ENCODE data around the gene CBX5. TPM values are rescaled to one million over a fixed set of nuclear protein-coding genes. Genes with fewer than 3 reads are reported as not detected.
A peak's percentile ranks its signal among the peaks of the same experiment; 100 is the strongest.
"Not testable (repeated sequence)": the region's sequence is repeated elsewhere in the genome, so short reads cannot be mapped to it uniquely, and the experiment has no call there.

CBX5 gene
- total RNA-seq, 1 donor from 2014 or later = 271 TPM

DNA sequence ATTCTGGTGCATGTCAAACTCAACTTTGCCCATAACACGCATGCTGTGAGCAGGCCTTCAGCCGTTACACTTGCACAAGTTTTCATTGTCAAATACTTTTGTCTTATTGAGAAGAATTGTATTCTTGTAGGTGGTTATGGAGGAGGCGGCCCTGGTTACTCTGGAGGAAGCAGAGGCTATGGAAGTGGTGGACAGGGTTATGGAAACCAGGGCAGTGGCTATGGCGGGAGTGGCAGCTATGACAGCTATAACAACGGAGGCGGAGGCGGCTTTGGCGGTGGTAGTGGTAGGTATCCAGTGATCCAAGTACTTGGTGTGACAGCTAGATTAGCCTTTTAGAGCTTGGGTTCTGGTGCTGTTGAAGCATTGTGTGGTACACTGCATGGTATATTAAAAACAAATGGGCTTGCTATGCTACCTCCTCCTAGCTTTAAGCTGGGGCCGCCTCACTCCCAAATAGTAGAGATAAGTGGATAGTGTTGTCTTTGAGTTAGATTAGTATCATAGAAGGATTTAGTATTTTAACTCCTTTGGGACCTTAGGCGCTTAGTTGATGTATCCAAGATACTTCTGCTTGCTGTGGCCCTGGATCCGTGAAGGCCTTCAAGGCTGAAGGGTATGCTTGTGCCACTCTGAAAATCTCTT, 3.1 kb upstream of the CBX5 start:
- TF ChIP-seq, protein P1, sequence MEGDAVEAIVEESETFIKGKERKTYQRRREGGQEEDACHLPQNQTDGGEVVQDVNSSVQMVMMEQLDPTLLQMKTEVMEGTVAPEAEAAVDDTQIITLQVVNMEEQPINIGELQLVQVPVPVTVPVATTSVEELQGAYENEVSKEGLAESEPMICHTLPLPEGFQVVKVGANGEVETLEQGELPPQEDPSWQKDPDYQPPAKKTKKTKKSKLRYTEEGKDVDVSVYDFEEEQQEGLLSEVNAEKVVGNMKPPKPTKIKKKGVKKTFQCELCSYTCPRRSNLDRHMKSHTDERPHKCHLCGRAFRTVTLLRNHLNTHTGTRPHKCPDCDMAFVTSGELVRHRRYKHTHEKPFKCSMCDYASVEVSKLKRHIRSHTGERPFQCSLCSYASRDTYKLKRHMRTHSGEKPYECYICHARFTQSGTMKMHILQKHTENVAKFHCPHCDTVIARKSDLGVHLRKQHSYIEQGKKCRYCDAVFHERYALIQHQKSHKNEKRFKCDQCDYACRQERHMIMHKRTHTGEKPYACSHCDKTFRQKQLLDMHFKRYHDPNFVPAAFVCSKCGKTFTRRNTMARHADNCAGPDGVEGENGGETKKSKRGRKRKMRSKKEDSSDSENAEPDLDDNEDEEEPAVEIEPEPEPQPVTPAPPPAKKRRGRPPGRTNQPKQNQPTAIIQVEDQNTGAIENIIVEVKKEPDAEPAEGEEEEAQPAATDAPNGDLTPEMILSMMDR (IDR thresholded peaks at IDR 0.05; ENCODE audit: unreplicated experiment) = no peak
- Mint-ChIP-seq H3K4me3 (ENCODE audit: low read depth) (no peak overlapping the region), H3K9me3 (ENCODE audit: low read depth) (no peaks in the 10 kb centered on the region), H3K4me1 (ENCODE audit: low read depth) (peaks cover 65% of the 10 kb centered on the region), H3K27ac (no peak overlapping the region), H3K27me3 (no peaks in the 10 kb centered on the region), H3K36me3 (ENCODE audit: insufficient read depth) (peaks cover 49% of the 10 kb centered on the region)
- no peak for DNase-seq (ENCODE audit: low spot score, unreplicated experiment)

DNA sequence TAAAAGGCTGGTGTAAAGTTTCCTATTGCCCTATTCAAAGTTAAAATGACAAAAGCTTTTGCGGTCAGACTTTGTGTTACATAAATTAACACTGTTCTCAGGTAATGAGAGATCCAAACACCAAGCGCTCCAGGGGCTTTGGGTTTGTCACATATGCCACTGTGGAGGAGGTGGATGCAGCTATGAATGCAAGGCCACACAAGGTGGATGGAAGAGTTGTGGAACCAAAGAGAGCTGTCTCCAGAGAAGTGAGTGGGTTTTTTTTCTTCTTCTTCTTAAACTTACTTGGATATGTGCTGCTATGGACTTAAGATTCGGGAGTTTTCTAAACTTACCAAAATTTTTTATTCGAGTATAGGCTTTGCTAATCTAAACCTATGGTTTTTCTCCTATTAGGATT, 1.8 kb upstream of the CBX5 start:
- not testable (repeated sequence) for H3K4me3 Mint-ChIP-seq (ENCODE audit: low read depth); DNase-seq (ENCODE audit: low spot score, unreplicated experiment); H3K9me3 Mint-ChIP-seq (ENCODE audit: low read depth); H3K27me3 Mint-ChIP-seq; H3K27ac Mint-ChIP-seq
- H3K4me1 Mint-ChIP-seq (ENCODE audit: low read depth) = peaks cover 63% of the 10 kb centered on the region
- peaks cover 44% of the 10 kb centered on the region for H3K36me3 Mint-ChIP-seq (ENCODE audit: insufficient read depth)

DNA sequence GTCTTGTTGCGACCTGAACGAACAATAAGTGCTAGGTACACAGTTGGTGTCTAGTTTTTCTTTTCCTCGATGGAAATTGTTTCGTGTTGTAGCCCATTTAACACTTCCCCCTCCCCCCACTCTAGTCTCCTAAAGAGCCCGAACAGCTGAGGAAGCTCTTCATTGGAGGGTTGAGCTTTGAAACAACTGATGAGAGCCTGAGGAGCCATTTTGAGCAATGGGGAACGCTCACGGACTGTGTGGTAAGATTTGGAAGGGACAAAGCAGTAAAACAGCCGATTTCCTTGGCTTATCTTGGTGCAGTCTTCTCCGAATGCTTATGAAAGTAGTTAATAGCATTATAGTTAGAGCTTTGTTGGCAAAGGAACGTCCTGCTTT, 1.3 kb upstream of the CBX5 start:
- not testable (repeated sequence) for H3K27ac Mint-ChIP-seq; H3K27me3 Mint-ChIP-seq; H3K4me3 Mint-ChIP-seq (ENCODE audit: low read depth); DNase-seq (ENCODE audit: low spot score, unreplicated experiment); H3K9me3 Mint-ChIP-seq (ENCODE audit: low read depth)
- Mint-ChIP-seq H3K4me1 (ENCODE audit: low read depth) (peaks cover 60% of the 10 kb centered on the region), H3K36me3 (ENCODE audit: insufficient read depth) (peaks cover 40% of the 10 kb centered on the region)

DNA sequence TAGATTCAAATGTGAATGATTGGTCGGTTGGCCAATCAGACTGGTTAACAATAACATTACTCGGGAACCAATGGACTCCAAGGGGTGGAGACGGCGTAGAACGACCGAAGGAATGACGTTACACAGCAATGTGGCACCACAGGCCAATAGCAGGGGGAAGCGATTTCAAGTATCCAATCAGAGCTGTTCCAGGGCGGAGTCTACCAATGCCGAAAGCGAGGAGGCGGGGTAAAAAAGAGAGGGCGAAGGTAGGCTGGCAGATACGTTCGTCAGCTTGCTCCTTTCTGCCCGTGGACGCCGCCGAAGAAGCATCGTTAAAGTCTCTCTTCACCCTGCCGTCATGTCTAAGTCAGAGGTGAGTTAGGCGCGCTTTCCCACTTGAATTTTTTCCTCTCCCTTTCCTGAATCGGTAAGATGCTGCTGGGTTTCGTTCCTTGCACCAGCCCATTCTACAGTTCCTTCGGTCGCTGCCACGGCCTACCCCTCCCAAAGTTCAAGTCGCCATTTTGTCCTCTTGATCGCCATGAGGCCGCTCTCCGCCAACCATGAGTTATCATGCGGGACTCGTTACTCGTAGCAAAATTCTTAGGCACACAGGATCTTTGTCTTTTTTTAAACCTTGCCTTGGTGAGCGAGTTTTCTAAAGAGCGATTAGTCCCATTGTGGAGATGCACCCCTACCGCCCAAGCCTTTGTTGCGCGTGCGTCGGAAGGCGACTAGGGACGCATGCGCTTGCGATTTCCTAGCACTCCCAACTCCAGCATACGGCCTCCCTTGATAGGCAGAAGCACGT, 742 bp upstream of the CBX5 start, which contains the start of gene HNRNPA1:
Gene HNRNPA1, plus strand, starts transcription at position 259 of the 793 bp plus-strand sequence. Its CDS starts 82 bp downstream, at position 341.
- peaks cover 37% of the 10 kb centered on the region for H3K36me3 Mint-ChIP-seq (ENCODE audit: insufficient read depth)
- H3K27ac Mint-ChIP-seq = no peak within 1 kb of the TSS
- no peaks in the 10 kb centered on the region for H3K27me3 Mint-ChIP-seq
- DNase-seq (ENCODE audit: low spot score, unreplicated experiment) = peak; percentile 90
- H3K9me3 Mint-ChIP-seq (ENCODE audit: low read depth) = no peaks in the 10 kb centered on the region
- TF ChIP-seq, protein P1 (IDR thresholded peaks at IDR 0.05; ENCODE audit: unreplicated experiment) = no peak
- peaks cover 55% of the 10 kb centered on the region for H3K4me1 Mint-ChIP-seq (ENCODE audit: low read depth)
- H3K4me3 Mint-ChIP-seq (ENCODE audit: low read depth) = no peak within 1 kb of the TSS

DNA sequence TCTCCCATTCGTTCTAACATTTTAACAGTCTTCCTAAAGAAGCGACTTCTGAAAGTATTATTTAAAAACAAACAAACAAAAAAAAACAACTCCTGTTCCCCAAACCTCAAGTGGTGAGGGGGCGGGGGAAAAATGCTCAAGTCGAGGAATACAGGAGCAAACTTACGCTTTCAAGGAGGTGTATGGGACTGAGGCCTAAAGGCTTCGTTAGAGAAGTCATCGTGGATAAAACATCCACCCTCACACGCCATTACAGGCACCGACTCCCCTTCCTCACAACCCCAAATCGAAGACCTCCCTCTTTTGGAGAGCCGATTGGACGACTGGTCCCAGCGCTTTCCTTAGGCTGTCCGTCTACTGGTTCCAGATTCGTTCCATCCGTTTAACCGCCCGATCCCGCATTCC, 693 bp downstream of the CBX5 start:
- H3K4me3 Mint-ChIP-seq (ENCODE audit: low read depth) = no peak overlapping the region
- H3K4me1 Mint-ChIP-seq (ENCODE audit: low read depth) = peaks cover 44% of the 10 kb centered on the region
- H3K36me3 Mint-ChIP-seq (ENCODE audit: insufficient read depth) = peaks cover 32% of the 10 kb centered on the region
- H3K9me3 Mint-ChIP-seq (ENCODE audit: low read depth) = no peaks in the 10 kb centered on the region
- H3K27me3 Mint-ChIP-seq = no peaks in the 10 kb centered on the region
- no peak for DNase-seq (ENCODE audit: low spot score, unreplicated experiment)
- TF ChIP-seq, protein P1 (IDR thresholded peaks at IDR 0.05; ENCODE audit: unreplicated experiment) = no peak
- no peak overlapping the region for H3K27ac Mint-ChIP-seq

DNA sequence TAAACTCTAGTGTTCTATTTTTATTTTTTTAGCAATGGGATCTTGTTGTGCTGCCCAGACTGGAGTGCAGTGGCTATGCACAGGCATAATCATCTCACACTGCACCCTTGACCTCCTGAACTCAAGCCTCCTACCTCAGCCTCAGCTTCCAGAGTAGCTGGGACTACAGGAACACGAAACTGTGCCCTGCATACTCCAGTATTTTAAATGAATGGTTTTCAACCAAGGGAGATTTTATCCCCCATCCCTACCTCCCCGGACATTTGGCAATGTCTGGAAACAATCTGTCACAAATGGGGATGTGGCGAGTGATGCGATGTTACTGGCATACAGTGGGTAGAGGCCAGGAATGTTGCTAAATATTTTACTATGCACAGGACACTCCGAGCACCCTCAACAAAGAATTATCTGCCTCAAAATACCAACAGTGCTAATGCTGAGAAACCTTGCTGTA, 2.1 kb downstream of the CBX5 start:
- no peak overlapping the region for H3K4me3 Mint-ChIP-seq (ENCODE audit: low read depth)
- H3K27me3 Mint-ChIP-seq = no peaks in the 10 kb centered on the region
- peaks cover 22% of the 10 kb centered on the region for H3K36me3 Mint-ChIP-seq (ENCODE audit: insufficient read depth)
- peaks cover 36% of the 10 kb centered on the region for H3K4me1 Mint-ChIP-seq (ENCODE audit: low read depth)
- TF ChIP-seq, protein P1 (IDR thresholded peaks at IDR 0.05; ENCODE audit: unreplicated experiment) = no peak
- no peak for DNase-seq (ENCODE audit: low spot score, unreplicated experiment)
- H3K27ac Mint-ChIP-seq = no peak overlapping the region
- no peaks in the 10 kb centered on the region for H3K9me3 Mint-ChIP-seq (ENCODE audit: low read depth)
